Measurements from ENCODE around the gene ARHGAP6.

DNA sequence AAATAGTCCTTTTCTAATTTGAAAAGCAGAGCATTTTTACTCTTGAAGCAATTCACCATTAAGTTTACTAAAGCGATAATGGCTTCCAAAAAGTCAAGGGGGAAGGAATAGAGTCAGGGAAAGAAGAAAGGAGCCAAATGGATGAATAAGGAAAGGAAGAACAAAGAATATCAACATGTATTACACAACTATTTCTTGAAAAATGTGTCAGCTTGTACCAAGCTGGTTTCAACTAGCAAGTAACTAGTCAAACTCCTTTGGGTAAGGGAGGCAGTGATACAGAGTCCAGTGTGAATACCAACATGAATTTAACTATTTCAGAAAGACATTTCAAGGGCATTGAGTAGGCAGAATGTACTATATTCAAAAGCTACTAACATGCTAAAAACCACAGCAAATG lies 112.1 kb downstream of the ARHGAP6 start:
- TF ChIP-seq, protein P1, sequence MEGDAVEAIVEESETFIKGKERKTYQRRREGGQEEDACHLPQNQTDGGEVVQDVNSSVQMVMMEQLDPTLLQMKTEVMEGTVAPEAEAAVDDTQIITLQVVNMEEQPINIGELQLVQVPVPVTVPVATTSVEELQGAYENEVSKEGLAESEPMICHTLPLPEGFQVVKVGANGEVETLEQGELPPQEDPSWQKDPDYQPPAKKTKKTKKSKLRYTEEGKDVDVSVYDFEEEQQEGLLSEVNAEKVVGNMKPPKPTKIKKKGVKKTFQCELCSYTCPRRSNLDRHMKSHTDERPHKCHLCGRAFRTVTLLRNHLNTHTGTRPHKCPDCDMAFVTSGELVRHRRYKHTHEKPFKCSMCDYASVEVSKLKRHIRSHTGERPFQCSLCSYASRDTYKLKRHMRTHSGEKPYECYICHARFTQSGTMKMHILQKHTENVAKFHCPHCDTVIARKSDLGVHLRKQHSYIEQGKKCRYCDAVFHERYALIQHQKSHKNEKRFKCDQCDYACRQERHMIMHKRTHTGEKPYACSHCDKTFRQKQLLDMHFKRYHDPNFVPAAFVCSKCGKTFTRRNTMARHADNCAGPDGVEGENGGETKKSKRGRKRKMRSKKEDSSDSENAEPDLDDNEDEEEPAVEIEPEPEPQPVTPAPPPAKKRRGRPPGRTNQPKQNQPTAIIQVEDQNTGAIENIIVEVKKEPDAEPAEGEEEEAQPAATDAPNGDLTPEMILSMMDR (IDR thresholded peaks at IDR 0.05; ENCODE audit: extremely low read depth in 1 of 2, insufficient read depth in 1 of 2, low read depth in 1 of 2, low read length in 2 of 2), result no peak
- TF ChIP-seq POLR2A (IDR thresholded peaks at IDR 0.05; ENCODE audit: low read depth, low read length) (no peak), POLR2AphosphoS5 (IDR thresholded peaks at IDR 0.05; ENCODE audit: insufficient read depth, low read depth, low read length) (no peak), EZH2 (IDR thresholded peaks at IDR 0.05; ENCODE audit: borderline replicate concordance, low read depth, low read length, severe bottlenecking) (no peak), MAX (IDR thresholded peaks at IDR 0.05; ENCODE audit: insufficient read depth, insufficient read length) (no peak), GATA2 (IDR thresholded peaks at IDR 0.05; ENCODE audit: insufficient read depth, insufficient read length, low read depth, low read length) (no peak), MYC (IDR thresholded peaks at IDR 0.05; ENCODE audit: low read depth, low read length) (no peak), JUN (IDR thresholded peaks at IDR 0.05; ENCODE audit: borderline replicate concordance, insufficient read depth, insufficient read length, low read depth) (no peak), FOS (IDR thresholded peaks at IDR 0.05; ENCODE audit: borderline replicate concordance, insufficient read depth, low read length) (no peak)
